Gastroesophageal sphincter (tissue), 3 donors: ENCODE measurements around the gene MBLAC2.

Experiments used
- POLR2A ChIP-seq, 2 donors: fragments of 450-650 bp; IDR thresholded peaks; one replicate each; pipeline ENCODE4 v1.6.1; 2017; ENCODE audit warnings: antibody characterized with exemption in 2 of 2, mild to moderate bottlenecking in 2 of 2, moderate library complexity in 1 of 2
- POLR2AphosphoS5 ChIP-seq: sonication (generic); formaldehyde crosslinking; IDR thresholded peaks from one replicate; pipeline ENCODE4 v1.6.1; 2017; ENCODE audit warnings: antibody characterized with exemption
- TF ChIP-seq, protein P1 (sequence below), 4 experiments: fragments of 200-600 bp in 2 of 4; fragments of 450-650 bp in 2 of 4; sonication (generic) in 1 of 4; IDR thresholded peaks; one replicate each; pipeline ENCODE4 v1.5.1; 2017 to 2019; ENCODE audit warnings: antibody characterized with exemption in 4 of 4, mild to moderate bottlenecking in 2 of 4, moderate library complexity in 2 of 4

DNA sequence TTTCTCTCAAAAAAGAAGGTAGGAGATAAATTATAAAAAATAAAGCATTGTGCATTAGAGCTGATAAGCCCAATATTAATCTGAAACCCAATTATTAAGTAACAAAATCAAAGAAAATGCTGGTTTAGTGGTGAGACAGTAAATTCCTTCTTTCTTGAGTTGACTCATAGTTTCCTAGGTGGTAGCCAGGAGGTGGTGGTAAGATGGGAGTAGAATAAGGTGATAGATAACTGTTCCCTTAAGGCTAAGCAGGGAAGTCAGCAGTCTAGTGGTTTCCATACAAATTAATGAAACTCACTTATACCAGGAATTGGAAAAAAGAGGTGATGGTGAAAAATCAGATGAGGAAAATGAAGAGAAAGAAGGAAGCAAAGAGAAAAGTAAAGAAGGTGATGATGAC is 31.6 kb upstream of the MBLAC2 start:
- TF ChIP-seq, protein P1, sequence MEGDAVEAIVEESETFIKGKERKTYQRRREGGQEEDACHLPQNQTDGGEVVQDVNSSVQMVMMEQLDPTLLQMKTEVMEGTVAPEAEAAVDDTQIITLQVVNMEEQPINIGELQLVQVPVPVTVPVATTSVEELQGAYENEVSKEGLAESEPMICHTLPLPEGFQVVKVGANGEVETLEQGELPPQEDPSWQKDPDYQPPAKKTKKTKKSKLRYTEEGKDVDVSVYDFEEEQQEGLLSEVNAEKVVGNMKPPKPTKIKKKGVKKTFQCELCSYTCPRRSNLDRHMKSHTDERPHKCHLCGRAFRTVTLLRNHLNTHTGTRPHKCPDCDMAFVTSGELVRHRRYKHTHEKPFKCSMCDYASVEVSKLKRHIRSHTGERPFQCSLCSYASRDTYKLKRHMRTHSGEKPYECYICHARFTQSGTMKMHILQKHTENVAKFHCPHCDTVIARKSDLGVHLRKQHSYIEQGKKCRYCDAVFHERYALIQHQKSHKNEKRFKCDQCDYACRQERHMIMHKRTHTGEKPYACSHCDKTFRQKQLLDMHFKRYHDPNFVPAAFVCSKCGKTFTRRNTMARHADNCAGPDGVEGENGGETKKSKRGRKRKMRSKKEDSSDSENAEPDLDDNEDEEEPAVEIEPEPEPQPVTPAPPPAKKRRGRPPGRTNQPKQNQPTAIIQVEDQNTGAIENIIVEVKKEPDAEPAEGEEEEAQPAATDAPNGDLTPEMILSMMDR (IDR thresholded peaks at IDR 0.05) = no peak
- TF ChIP-seq POLR2AphosphoS5 (no peak), POLR2A (IDR thresholded peaks at IDR 0.05) (no peak)
